ENCODE data around the gene CRACR2A.

- no peak for TF ChIP-seq CTCF (IDR thresholded peaks at IDR 0.05)
- no peak for TF ChIP-seq POLR2AphosphoS5 (IDR thresholded peaks at IDR 0.05)
- no peak for TF ChIP-seq EP300 (IDR thresholded peaks at IDR 0.05)
- no peak for TF ChIP-seq POLR2A (IDR thresholded peaks at IDR 0.05; ENCODE audit: low read depth)
Observed at GRCh38 chr12:3627336-3627735, 125.6 kb downstream of the CRACR2A start.
